ENCODE results near the gene ZGRF1. TPM values are rescaled to one million over a fixed set of nuclear protein-coding genes. Genes with fewer than 3 reads are reported as not detected.

Gene ZGRF1, protein sequence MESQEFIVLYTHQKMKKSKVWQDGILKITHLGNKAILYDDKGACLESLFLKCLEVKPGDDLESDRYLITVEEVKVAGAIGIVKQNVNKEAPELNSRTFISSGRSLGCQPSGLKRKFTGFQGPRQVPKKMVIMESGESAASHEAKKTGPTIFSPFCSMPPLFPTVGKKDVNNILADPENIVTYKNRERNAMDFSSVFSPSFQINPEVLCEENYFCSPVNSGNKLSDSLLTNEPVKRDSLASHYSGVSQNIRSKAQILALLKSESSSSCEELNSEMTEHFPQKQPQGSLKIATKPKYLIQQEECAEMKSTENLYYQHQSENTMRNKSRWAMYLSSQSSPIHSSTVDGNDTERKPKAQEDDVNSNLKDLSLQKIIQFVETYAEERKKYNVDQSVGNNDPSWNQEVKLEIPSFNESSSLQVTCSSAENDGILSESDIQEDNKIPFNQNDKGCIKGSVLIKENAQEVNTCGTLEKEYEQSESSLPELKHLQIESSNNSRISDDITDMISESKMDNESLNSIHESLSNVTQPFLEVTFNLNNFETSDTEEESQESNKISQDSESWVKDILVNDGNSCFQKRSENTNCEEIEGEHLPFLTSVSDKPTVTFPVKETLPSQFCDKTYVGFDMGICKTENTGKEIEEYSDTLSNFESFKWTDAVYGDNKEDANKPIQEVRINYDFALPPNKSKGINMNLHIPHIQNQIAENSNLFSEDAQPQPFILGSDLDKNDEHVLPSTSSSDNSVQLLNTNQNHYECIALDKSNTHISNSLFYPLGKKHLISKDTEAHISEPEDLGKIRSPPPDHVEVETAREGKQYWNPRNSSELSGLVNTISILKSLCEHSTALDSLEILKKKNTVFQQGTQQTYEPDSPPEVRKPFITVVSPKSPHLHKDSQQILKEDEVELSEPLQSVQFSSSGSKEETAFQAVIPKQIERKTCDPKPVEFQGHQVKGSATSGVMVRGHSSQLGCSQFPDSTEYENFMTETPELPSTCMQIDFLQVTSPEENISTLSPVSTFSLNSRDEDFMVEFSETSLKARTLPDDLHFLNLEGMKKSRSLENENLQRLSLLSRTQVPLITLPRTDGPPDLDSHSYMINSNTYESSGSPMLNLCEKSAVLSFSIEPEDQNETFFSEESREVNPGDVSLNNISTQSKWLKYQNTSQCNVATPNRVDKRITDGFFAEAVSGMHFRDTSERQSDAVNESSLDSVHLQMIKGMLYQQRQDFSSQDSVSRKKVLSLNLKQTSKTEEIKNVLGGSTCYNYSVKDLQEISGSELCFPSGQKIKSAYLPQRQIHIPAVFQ (N-terminal part only)
- total RNA-seq (10 to 100 TPM in 1 of 2 donors, 1 to 10 TPM in 1; 3.8 to 14.9 TPM), polyA plus RNA-seq (1 to 10 TPM; 1.3 to 5.3 TPM)
- long read RNA-seq, donor 1, partial matches to known transcripts: 135 of 136 reads
- long read RNA-seq, donor 1, other reads (novel, unspliced or antisense): 0 of 136 reads
- long read RNA-seq, donor 2: 0 reads
- long read RNA-seq, donor 3, partial matches to known transcripts: 6 of 6 reads
- long read RNA-seq, donor 3, other reads (novel, unspliced or antisense): 0 of 6 reads
- long read RNA-seq, donor 4: 0 reads
- long read RNA-seq, donor 5, partial matches to known transcripts: 7 of 9 reads
- long read RNA-seq, donor 5, other reads (novel, unspliced or antisense): 0 of 9 reads

DNA sequence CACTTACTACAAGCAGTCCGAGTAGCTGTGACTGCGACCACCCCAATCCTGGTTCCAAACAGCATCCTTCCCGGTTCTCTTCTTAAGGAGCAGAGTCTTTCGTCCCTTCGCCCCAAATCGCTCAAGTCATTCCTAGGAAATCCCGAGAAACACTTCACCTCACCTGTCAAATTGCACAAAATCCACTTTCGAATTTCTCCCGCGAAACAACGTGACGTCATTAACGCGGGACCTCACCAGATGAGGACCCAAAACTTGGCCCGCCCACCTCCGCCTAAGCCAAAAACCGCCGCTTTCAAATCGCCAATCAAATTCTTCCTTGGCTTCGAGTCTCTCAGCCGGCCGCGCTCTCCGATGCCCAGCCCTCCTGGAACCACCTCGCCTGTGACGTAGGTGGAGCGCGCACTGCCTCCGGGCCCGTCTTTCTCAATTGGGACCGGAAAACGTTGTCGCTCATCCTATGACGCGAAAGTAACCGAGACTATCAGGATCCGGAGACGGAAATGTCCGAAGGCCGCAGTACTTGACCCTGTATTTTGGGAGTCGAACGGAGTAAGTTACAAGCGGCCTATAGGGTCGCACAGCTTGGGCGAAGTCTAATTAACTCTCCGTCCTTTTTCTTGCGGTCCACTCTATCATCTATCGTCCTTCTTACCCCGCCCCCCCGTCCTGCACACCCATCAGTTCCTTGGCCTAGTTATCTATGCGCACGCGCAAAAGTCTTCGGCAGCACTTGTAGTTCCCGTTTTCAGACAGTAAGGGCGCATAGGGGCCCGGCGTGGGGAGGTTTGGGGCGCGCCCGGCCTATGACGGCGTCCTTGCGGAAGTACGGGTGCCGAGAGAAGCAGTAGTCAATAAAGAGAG lies at the start of gene ZGRF1, which contains the start of gene LARP7:
ZGRF1 (minus strand) TSS at position 222 of the 864 bp plus-strand sequence. CDS start 3,733 bp downstream, outside the sequence.
LARP7 (plus strand) TSS at position 456 of the 864 bp plus-strand sequence. CDS start 7,527 bp downstream, outside the sequence.
- peaks cover 2 to 16% (median 8%) of the 10 kb centered on the region in 5 donors for H3K4me1 ChIP-seq (ENCODE audit: control insufficient read depth in 5 of 5, insufficient read depth in 5 of 5, low read length in 5 of 5)
- H3K9me3 ChIP-seq (ENCODE audit: control insufficient read depth in 4 of 4, insufficient read depth in 3 of 4, low read length in 3 of 4): no peaks in the 10 kb centered on the region
- DNase-seq (peak; percentile 100), ATAC-seq (ENCODE audit: insufficient read depth, low FRiP score) (peak; percentile 97)
- H3K9ac ChIP-seq (ENCODE audit: insufficient read depth in 1 of 2, low read length in 2 of 2): peak within 1 kb of the TSS; percentile 86 to 96
- peak within 1 kb of the TSS; percentile 63 for H3K4me3 ChIP-seq
- WGBS, 2 donors: 0% methylated on average over 66 of the region's 66 CpGs
- H3K27ac ChIP-seq (ENCODE audit: low read depth in 1 of 2, low read length in 1 of 2): peak within 1 kb of the TSS; percentile 93 to 94
- H3K36me3 ChIP-seq (ENCODE audit: control insufficient read depth in 4 of 4, insufficient read depth in 4 of 4, low read length in 4 of 4): peaks cover 0 to 4% (median under 1%) of the 10 kb centered on the region in 4 donors
- TF ChIP-seq, protein P1, sequence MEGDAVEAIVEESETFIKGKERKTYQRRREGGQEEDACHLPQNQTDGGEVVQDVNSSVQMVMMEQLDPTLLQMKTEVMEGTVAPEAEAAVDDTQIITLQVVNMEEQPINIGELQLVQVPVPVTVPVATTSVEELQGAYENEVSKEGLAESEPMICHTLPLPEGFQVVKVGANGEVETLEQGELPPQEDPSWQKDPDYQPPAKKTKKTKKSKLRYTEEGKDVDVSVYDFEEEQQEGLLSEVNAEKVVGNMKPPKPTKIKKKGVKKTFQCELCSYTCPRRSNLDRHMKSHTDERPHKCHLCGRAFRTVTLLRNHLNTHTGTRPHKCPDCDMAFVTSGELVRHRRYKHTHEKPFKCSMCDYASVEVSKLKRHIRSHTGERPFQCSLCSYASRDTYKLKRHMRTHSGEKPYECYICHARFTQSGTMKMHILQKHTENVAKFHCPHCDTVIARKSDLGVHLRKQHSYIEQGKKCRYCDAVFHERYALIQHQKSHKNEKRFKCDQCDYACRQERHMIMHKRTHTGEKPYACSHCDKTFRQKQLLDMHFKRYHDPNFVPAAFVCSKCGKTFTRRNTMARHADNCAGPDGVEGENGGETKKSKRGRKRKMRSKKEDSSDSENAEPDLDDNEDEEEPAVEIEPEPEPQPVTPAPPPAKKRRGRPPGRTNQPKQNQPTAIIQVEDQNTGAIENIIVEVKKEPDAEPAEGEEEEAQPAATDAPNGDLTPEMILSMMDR (IDR thresholded peaks at IDR 0.05; ENCODE audit: control extremely low read depth, extremely low read depth): peak; percentile 75
- H3K27me3 ChIP-seq (ENCODE audit: control insufficient read depth in 3 of 3, insufficient read depth in 3 of 3, low read length in 2 of 3): no peaks in the 10 kb centered on the region

DNA sequence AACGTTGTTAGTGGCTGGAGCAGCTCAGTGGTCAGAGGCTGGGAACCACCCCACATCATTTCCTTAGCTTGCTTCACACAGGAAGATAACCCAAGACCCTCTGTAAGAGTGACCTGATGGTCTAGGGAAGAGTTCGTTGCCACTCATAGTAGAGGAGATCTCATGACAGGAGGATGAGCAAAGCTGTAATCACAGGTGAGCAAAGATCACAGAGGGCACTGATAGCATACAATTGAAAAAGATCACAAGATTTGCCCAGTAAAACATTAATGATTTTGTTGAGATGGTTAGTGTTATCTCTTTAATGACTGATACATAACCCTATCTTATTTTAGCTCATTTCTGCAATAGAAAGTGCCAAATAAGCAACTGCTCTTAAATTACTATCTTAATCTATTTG lies 44.3 kb upstream of the ZGRF1 start:
- 65 to 68% methylated on average over 2 of the region's 2 CpGs for WGBS, 2 donors
- TF ChIP-seq, protein P1 (IDR thresholded peaks at IDR 0.05; ENCODE audit: control extremely low read depth, extremely low read depth): no peak
- no peaks in the 10 kb centered on the region for H3K36me3 ChIP-seq (ENCODE audit: control insufficient read depth in 4 of 4, insufficient read depth in 4 of 4, low read length in 4 of 4)

More for the DNA sequence above, 44.3 kb upstream of the ZGRF1 start:
- Histone ChIP-seq H3K9ac (ENCODE audit: insufficient read depth in 1 of 2, low read length in 2 of 2) (no peak overlapping the region), H3K4me1 (ENCODE audit: control insufficient read depth in 5 of 5, insufficient read depth in 5 of 5, low read length in 5 of 5) (no peaks in the 10 kb centered on the region), H3K4me3 (no peak overlapping the region), H3K9me3 (ENCODE audit: control insufficient read depth in 4 of 4, insufficient read depth in 3 of 4, low read length in 3 of 4) (no peaks in the 10 kb centered on the region), H3K27ac (ENCODE audit: low read depth in 1 of 2, low read length in 1 of 2) (no peak overlapping the region), H3K27me3 (ENCODE audit: control insufficient read depth in 3 of 3, insufficient read depth in 3 of 3, low read length in 2 of 3) (no peaks in the 10 kb centered on the region)
- DNase-seq: no peak
- no peak for ATAC-seq (ENCODE audit: insufficient read depth, low FRiP score)
